Activated CD4-positive, alpha-beta T cell treated with anti-CD3 and anti-CD28 coated beads, Interleukin-10, Interleukin-2, amounts not matched to agents 100 ng/mL and 50 ng/mL, durations not matched to agents 16 hours and 8 hours (primary cell): ENCODE results near the gene SPRY1.

Experiments used
- DNase-seq: peaks from one replicate; pipeline ENCODE4 v3.0.0-alpha.2; 2020

SPRY1 gene

DNA sequence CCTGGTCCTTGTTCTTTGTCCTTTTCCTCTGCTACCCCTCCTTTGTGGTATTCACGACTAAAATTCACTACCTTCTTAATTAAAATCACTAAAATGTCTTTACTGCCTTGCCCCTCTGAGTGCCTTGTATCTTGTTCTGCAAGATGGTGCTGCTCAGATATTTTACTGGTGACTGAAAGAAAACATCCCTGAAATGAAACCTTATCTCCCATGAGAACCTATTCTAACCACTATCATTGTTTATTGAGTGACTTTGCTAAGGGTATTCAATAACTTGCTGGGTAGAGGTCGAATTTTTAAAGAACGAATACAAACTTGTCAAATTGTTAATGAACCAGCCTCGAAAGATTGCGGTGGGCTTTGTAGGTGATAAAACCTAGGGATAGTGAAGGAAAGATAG lies 52.8 kb downstream of the SPRY1 start:
- no peak for DNase-seq

- DNase-seq = peak; percentile 14
These were observed 53.2 kb downstream of the SPRY1 start for GRCh38 chr4:123449780-123450179.

DNA sequence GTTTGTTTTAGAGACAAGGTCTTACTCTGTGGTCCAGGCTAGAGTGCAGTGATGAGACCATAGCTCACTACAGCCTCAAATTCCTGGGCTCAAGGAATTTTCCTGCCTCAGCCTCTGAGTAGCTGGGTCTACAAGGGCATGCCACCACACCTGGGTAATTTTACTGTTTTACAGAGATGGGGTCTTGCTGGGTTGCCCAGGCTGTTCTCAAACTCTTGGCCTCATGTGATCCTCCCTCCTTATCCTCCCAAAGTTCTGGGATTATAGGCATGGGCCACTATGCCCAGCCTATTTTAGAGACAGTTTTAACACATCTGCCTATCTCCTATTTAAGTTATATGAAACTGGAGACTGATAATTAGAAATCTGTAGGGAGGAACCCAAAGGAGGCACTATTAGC lies 53.8 kb downstream of the SPRY1 start:
- no peak for DNase-seq

- DNase-seq = no peak
These were observed 56.0 kb downstream of the SPRY1 start for GRCh38 chr4:123452616-123453015.

DNA sequence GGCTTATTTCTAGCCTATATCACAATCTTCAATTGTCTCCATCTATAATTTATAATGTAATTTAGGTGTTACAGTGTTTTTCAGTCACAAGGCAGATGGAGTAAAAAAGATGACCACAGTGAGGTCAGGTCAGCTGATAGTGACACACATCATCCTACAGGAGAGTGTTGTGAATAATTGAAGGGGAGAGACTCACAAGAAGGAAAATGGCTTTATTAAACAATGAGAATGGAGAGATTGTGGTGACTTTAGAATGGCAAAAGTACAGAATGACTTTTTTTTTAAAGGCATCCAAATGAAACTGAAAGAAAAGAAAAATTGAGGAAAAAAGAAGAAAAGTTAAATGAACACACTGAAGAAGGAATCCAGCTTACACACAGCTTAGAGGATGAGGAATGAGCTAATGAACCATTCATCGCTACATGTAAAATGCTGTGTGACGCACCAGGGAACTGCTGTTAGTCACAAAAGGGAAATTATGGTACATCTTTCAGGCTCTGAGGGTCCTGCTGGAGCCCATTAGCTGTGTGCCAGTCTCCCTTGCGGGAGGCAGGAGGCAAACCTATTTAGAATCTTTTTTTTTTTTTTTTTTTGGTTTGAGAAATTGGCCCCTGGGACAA lies 56.6 kb downstream of the SPRY1 start:
- DNase-seq = no peak
